Stomach (tissue), 4 donors: ENCODE results near the gene ST14.

Source experiments
- POLR2A ChIP-seq, 4 donors: fragments of 450-650 bp; IDR thresholded peaks; one replicate each; pipeline ENCODE4 v1.6.1; 2016; ENCODE audit warnings: antibody characterized with exemption in 4 of 4, control low read depth in 2 of 4, mild to moderate bottlenecking in 1 of 4, moderate library complexity in 1 of 4
- TF ChIP-seq, protein P1 (sequence below), 7 experiments: fragments of 450-650 bp in 4 of 7; fragments of 200-600 bp in 3 of 7; sonication (generic) in 3 of 7; IDR thresholded peaks; one replicate each; pipeline ENCODE4 v1.5.1; 2016 to 2019; ENCODE audit warnings: antibody characterized with exemption in 7 of 7, control low read depth in 2 of 7, mild to moderate bottlenecking in 1 of 7

DNA sequence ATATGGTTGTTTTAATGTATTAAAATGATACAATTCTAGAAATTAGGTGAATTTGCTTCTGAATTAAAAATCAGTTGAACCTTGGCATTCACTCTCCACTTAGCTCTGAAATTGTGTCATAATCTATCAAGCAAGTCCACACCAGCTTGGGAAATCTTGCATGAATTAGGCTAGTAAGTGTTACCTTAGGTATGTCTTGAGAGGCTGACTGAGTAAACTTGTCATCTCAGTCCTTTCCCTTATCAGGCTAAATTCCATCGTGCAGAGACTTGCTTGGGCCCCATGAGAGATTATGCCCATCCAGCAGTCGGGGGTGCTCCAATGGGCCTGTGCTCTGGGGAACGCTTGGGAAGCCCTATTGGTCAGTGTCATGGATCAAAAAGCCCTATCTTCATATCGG, 33.9 kb upstream of the ST14 start:
- TF ChIP-seq, protein P1, sequence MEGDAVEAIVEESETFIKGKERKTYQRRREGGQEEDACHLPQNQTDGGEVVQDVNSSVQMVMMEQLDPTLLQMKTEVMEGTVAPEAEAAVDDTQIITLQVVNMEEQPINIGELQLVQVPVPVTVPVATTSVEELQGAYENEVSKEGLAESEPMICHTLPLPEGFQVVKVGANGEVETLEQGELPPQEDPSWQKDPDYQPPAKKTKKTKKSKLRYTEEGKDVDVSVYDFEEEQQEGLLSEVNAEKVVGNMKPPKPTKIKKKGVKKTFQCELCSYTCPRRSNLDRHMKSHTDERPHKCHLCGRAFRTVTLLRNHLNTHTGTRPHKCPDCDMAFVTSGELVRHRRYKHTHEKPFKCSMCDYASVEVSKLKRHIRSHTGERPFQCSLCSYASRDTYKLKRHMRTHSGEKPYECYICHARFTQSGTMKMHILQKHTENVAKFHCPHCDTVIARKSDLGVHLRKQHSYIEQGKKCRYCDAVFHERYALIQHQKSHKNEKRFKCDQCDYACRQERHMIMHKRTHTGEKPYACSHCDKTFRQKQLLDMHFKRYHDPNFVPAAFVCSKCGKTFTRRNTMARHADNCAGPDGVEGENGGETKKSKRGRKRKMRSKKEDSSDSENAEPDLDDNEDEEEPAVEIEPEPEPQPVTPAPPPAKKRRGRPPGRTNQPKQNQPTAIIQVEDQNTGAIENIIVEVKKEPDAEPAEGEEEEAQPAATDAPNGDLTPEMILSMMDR (IDR thresholded peaks at IDR 0.05): no peak
- no peak for TF ChIP-seq POLR2A (IDR thresholded peaks at IDR 0.05)
